ENCODE data around the gene ARNT2.

The ARNT2 gene

GRCh38 chr15:80474224-80475215, 70.3 kb downstream of the ARNT2 start:
- DNase-seq (ENCODE audit: low read depth), result no peak
- in situ Hi-C loops (cut with HindIII; ENCODE audit: low sequenced_read_pairs), result no loop called here
- H3K4me3 ChIP-seq (ENCODE audit: low read depth, low read length), result no peak overlapping the region
- no peak for TF ChIP-seq CTCF (IDR thresholded peaks at IDR 0.05; ENCODE audit: low read depth, low read length, missing control alignments)

- TF ChIP-seq CTCF (IDR thresholded peaks at IDR 0.05; ENCODE audit: low read depth, low read length, missing control alignments), result no peak
- in situ Hi-C loops (cut with HindIII; ENCODE audit: low sequenced_read_pairs), result no loop called here
- H3K4me3 ChIP-seq (ENCODE audit: low read depth, low read length), result no peak overlapping the region
- no peak for DNase-seq (ENCODE audit: low read depth)
Measured at GRCh38 chr15:80475572-80475971, 71.4 kb downstream of the ARNT2 start.

- no peak for DNase-seq (ENCODE audit: low read depth)
- no peak overlapping the region for H3K4me3 ChIP-seq (ENCODE audit: low read depth, low read length)
- TF ChIP-seq CTCF (IDR thresholded peaks at IDR 0.05; ENCODE audit: low read depth, low read length, missing control alignments), result no peak
- in situ Hi-C loops (cut with HindIII; ENCODE audit: low sequenced_read_pairs), result no loop called here
Measured at GRCh38 chr15:80476036-80476435, 71.9 kb downstream of the ARNT2 start.

- no peak for TF ChIP-seq CTCF (IDR thresholded peaks at IDR 0.05; ENCODE audit: low read depth, low read length, missing control alignments)
- no peak overlapping the region for H3K4me3 ChIP-seq (ENCODE audit: low read depth, low read length)
- in situ Hi-C loops (cut with HindIII; ENCODE audit: low sequenced_read_pairs), result no loop called here
- DNase-seq (ENCODE audit: low read depth), result peak; percentile 67
Measured at GRCh38 chr15:80478075-80478474, 73.9 kb downstream of the ARNT2 start.

GRCh38 chr15:80479191-80479590, 75.0 kb downstream of the ARNT2 start:
- DNase-seq (ENCODE audit: low read depth), result no peak
- no peak for TF ChIP-seq CTCF (IDR thresholded peaks at IDR 0.05; ENCODE audit: low read depth, low read length, missing control alignments)
- no peak overlapping the region for H3K4me3 ChIP-seq (ENCODE audit: low read depth, low read length)
- in situ Hi-C loops (cut with HindIII; ENCODE audit: low sequenced_read_pairs), result no loop called here

GRCh38 chr15:80480171-80480811, 76.1 kb downstream of the ARNT2 start:
- in situ Hi-C loops (cut with HindIII; ENCODE audit: low sequenced_read_pairs), result loop anchor here (5.0 kb wide), 1 partner anchor 67 kb away; no protein-coding TSS in a partner anchor
- H3K4me3 ChIP-seq (ENCODE audit: low read depth, low read length), result no peak overlapping the region
- no peak for DNase-seq (ENCODE audit: low read depth)
- TF ChIP-seq CTCF (IDR thresholded peaks at IDR 0.05; ENCODE audit: low read depth, low read length, missing control alignments), result no peak

Data from astrocyte of the cerebellum (primary cell).